ENCODE data around the gene TMEM198. TPM values are rescaled to one million over a fixed set of nuclear protein-coding genes. Genes with fewer than 3 reads are reported as not detected.

Gene TMEM198
- total and polyA plus RNA-seq, 7 donors, result 0.61 to 3.7 (median 2.1) TPM

- Histone ChIP-seq H3K27ac (no peak overlapping the region), H3K4me1 (peaks cover 12% of the 10 kb centered on the region), H3K9me3 (no peaks in the 10 kb centered on the region), H3K4me3 (no peak overlapping the region), H3K36me3 (ENCODE audit: insufficient read depth in 1 of 2, low read depth in 1 of 2) (peaks cover 0 to 29% of the 10 kb centered on the region in 2 donors), H3K27me3 (ENCODE audit: insufficient read depth in 3 of 3, low read length in 2 of 3) (no peaks in the 10 kb centered on the region)
- no peak for TF ChIP-seq CTCF (IDR thresholded peaks at IDR 0.05)
- no peak for DNase-seq
- intact Hi-C loops (cut with DNase I), result loop anchor here in 1 of 2 donors (10.0 kb wide), 1 partner anchor 373 kb away; the partner anchor contains the start of gene NHEJ1
- 57 to 64% (median 63%) methylated on average over 12 to 14 of the region's 15 CpGs for WGBS, 3 donors
- no peak for ATAC-seq
Observed at GRCh38 chr2:219537657-219538488, 6.0 kb upstream of the TMEM198 start.

GRCh38 chr2:219538504-219538951 lies 5.3 kb upstream of the TMEM198 start:
- Histone ChIP-seq H3K4me1 (peaks cover 14% of the 10 kb centered on the region), H3K4me3 (no peak overlapping the region), H3K27me3 (ENCODE audit: insufficient read depth in 3 of 3, low read length in 2 of 3) (no peaks in the 10 kb centered on the region), H3K9me3 (no peaks in the 10 kb centered on the region), H3K27ac (no peak overlapping the region), H3K36me3 (ENCODE audit: insufficient read depth in 1 of 2, low read depth in 1 of 2) (peaks cover 0 to 29% of the 10 kb centered on the region in 2 donors)
- ATAC-seq (no peak), DNase-seq (no peak)
- no peak for TF ChIP-seq CTCF (IDR thresholded peaks at IDR 0.05)
- 73 to 82% (median 74%) methylated on average over 6 of the region's 6 CpGs for WGBS, 3 donors
- intact Hi-C loops (cut with DNase I), result loop anchor here in 1 of 2 donors (10.0 kb wide), 1 partner anchor 374 kb away; the partner anchor contains the start of gene NHEJ1

GRCh38 chr2:219538956-219539788 lies 4.7 kb upstream of the TMEM198 start:
- WGBS, 3 donors, result 89 to 91% (median 91%) methylated on average over 32 of the region's 32 CpGs
- peaks cover 16% of the 10 kb centered on the region for H3K4me1 ChIP-seq
- no peak for DNase-seq
- no peaks in the 10 kb centered on the region for H3K9me3 ChIP-seq
- H3K27me3 ChIP-seq (ENCODE audit: insufficient read depth in 3 of 3, low read length in 2 of 3), result no peaks in the 10 kb centered on the region
- peaks cover 0 to 29% of the 10 kb centered on the region in 2 donors for H3K36me3 ChIP-seq (ENCODE audit: insufficient read depth in 1 of 2, low read depth in 1 of 2)
- H3K27ac ChIP-seq, result no peak overlapping the region
- ATAC-seq, result no peak
- H3K4me3 ChIP-seq, result no peak overlapping the region
- no peak for TF ChIP-seq CTCF (IDR thresholded peaks at IDR 0.05)
- intact Hi-C loops (cut with DNase I), result loop anchor here in 1 of 2 donors (10.0 kb wide), 1 partner anchor 374 kb away; the partner anchor contains the start of gene NHEJ1

- no peak for DNase-seq
- 86 to 88% (median 87%) methylated on average over 45 to 46 of the region's 46 CpGs for WGBS, 3 donors
- H3K4me1 ChIP-seq, result peaks cover 23% of the 10 kb centered on the region
- intact Hi-C loops (cut with DNase I), result loop anchor here (2.0 to 10.0 kb wide), 4 partner anchors 103 to 375 kb away; partner anchors contain the start of genes CNPPD1 (in 1 of the 2), NHEJ1 (in 1 of the 2), RETREG2 (in 1 of the 2) and SLC23A3 (in 1 of the 2)
- no peaks in the 10 kb centered on the region for H3K9me3 ChIP-seq
- no peak overlapping the region for H3K27ac ChIP-seq
- H3K4me3 ChIP-seq, result no peak overlapping the region
- no peak for ATAC-seq
- H3K27me3 ChIP-seq (ENCODE audit: insufficient read depth in 3 of 3, low read length in 2 of 3), result no peaks in the 10 kb centered on the region
- peaks cover 0 to 29% of the 10 kb centered on the region in 2 donors for H3K36me3 ChIP-seq (ENCODE audit: insufficient read depth in 1 of 2, low read depth in 1 of 2)
- TF ChIP-seq CTCF (IDR thresholded peaks at IDR 0.05), result no peak
Observed at GRCh38 chr2:219539926-219540678, 3.7 kb upstream of the TMEM198 start.

Measured in psoas muscle (tissue), 8 donors.